Vagina (tissue), 2 donors: ENCODE measurements around the gene TSPAN9. TPM values are rescaled to one million over a fixed set of nuclear protein-coding genes. Genes with fewer than 3 reads are reported as not detected.

Experiments
- DNase-seq, 2 donors: peaks; one replicate each; pipeline ENCODE4 v3.0.0-alpha.2; 2017; ENCODE audit errors: extremely low spot score in 2 of 2
- H3K27ac ChIP-seq: fragments of 200-600 bp; sonication (generic); one replicate; pipeline ENCODE4 v1.5.1; 2019
- H3K27me3 ChIP-seq: fragments of 200-600 bp; sonication (generic); one replicate; pipeline ENCODE4 v1.5.1; 2019
- H3K36me3 ChIP-seq, 2 donors: fragments of 200-600 bp; sonication (generic); one replicate each; pipeline ENCODE4 v1.5.1; 2017 to 2019
- H3K4me1 ChIP-seq: fragments of 200-600 bp; sonication (generic); one replicate; pipeline ENCODE4 v1.5.1; 2019
- H3K4me3 ChIP-seq, 2 donors: fragments of 200-600 bp; sonication (generic); 1 replicate in 1 of 2; 2 replicates in 1 of 2; pipeline ENCODE4 v1.5.1; 2016 to 2019
- H3K9me3 ChIP-seq: fragments of 200-600 bp; sonication (generic); one replicate; pipeline ENCODE4 v1.5.1; 2019
- CTCF ChIP-seq, 3 experiments: fragments of 450-650 bp in 2 of 3; fragments of 200-600 bp in 1 of 3; sonication (generic) in 1 of 3; IDR thresholded peaks; one replicate each; pipeline ENCODE4 v1.5.1; 2017 to 2019; ENCODE audit warnings: antibody characterized with exemption in 3 of 3, mild to moderate bottlenecking in 2 of 3, moderate library complexity in 2 of 3
- POLR2A ChIP-seq, 2 donors: fragments of 450-650 bp; IDR thresholded peaks; one replicate each; pipeline ENCODE4 v1.6.1; 2017; ENCODE audit warnings: antibody characterized with exemption in 2 of 2, mild to moderate bottlenecking in 2 of 2, moderate library complexity in 2 of 2
- POLR2AphosphoS5 ChIP-seq, 2 donors: sonication (generic); formaldehyde crosslinking; IDR thresholded peaks; one replicate each; pipeline ENCODE4 v1.9.0; 2017; ENCODE audit warnings: antibody characterized with exemption in 2 of 2, mild to moderate bottlenecking in 2 of 2, low read depth in 1 of 2; ENCODE audit not compliant: insufficient read depth in 1 of 2
- intact Hi-C: fragments of 100-400 bp; cut with DNase I; formaldehyde crosslinking; loops from one replicate; pipeline ENCODE4 v1.15.1; 2023
- total RNA-seq: library from RNA; depleted of rRNA; stranded (reverse); fragments of >200 nt; gene quantifications from one replicate; pipeline ENCODE4 v1.2.3, GENCODE V29; 2016

TSPAN9 gene
- total RNA-seq, 1 donor from 2014 or later, result 32.2 TPM

GRCh38 chr12:3225796-3226180 lies 148.6 kb downstream of the TSPAN9 start:
- intact Hi-C loops, result loop anchor here (5.0 kb wide), 1 partner anchor 37 kb away; no protein-coding TSS in a partner anchor
- no peaks in the 10 kb centered on the region for H3K36me3 ChIP-seq
- H3K27me3 ChIP-seq, result no peaks in the 10 kb centered on the region
- no peak overlapping the region for H3K27ac ChIP-seq
- peaks cover 6% of the 10 kb centered on the region for H3K4me1 ChIP-seq
- DNase-seq, result no peak
- H3K4me3 ChIP-seq, result no peak overlapping the region
- no peaks in the 10 kb centered on the region for H3K9me3 ChIP-seq
- TF ChIP-seq CTCF (IDR thresholded peaks at IDR 0.05), result no peak
- TF ChIP-seq POLR2AphosphoS5 (IDR thresholded peaks at IDR 0.05; ENCODE audit: insufficient read depth in 1 of 2, low read depth in 1 of 2), result no peak
- no peak for TF ChIP-seq POLR2A (IDR thresholded peaks at IDR 0.05)

DNA sequence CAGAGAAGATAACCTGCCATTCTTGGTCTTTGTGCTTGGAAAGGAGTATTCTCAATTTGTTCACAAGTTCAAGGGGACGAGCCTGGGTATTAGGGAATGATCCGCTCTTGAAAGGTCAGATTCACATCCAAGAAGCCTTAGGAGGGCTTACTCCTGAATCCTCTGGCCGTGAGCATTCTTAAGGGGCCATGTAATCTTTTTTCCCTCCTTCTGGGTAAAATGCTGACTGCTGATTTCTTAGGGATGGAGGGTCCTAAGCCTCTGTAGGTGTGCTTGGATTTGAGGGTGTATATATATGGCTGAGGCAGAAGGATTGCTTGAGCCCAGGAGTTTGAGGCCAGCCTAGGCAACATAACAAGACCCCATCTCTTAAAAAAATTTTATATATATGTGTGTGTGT lies 149.1 kb downstream of the TSPAN9 start:
- H3K9me3 ChIP-seq, result no peaks in the 10 kb centered on the region
- DNase-seq, result no peak
- intact Hi-C loops, result loop anchor here (5.0 kb wide), 1 partner anchor 36 kb away; no protein-coding TSS in a partner anchor
- peaks cover 6% of the 10 kb centered on the region for H3K4me1 ChIP-seq
- TF ChIP-seq POLR2AphosphoS5 (IDR thresholded peaks at IDR 0.05; ENCODE audit: insufficient read depth in 1 of 2, low read depth in 1 of 2) (no peak), POLR2A (IDR thresholded peaks at IDR 0.05) (no peak), CTCF (IDR thresholded peaks at IDR 0.05) (no peak)
- H3K27me3 ChIP-seq, result no peaks in the 10 kb centered on the region
- H3K27ac ChIP-seq, result no peak overlapping the region
- no peak overlapping the region for H3K4me3 ChIP-seq
- H3K36me3 ChIP-seq, result no peaks in the 10 kb centered on the region

DNA sequence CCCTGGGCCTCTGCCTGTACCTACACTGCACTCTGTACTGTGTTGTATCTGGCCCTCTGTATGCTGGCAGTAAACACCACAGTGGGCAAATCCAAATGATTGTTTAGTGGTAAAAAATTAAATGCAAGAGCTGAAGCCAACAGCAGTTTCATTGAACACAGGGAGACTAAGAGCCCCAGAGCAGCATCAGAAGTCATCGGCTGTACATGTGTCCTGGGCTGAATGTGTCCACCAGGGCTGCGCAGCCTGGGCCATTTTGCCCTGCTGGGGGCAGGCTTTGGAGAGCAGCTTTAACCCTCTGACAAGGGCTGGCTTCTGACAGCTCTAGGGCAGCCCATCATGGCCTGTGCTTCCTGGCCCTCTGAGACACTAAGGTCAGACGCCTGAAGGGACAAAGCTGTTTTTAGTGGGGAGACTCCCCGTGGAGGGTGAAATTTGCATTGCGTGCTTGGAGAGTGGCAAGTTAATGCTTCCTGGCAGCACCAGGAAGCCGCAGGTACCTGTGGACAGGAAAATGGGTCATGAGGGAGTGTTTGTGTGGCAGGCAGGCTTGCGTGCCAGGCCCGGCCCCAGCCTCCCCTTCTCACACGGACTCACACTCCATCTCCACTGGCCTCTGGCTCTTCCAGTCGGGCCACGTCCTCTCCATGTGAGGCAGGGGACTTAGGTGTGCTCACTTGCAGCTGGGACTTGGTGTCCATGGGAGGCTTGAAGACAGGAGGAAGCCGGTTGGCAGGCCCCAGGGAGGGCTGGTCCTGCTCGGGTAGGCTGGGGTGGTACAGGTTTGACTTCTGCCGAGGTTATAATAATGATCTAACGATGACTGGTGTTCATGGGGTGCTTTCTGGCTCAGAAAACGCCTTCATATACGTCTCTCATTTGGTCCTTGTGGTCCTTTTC lies 150.1 kb downstream of the TSPAN9 start:
- TF ChIP-seq POLR2AphosphoS5 (IDR thresholded peaks at IDR 0.05; ENCODE audit: insufficient read depth in 1 of 2, low read depth in 1 of 2), result no peak
- TF ChIP-seq POLR2A (IDR thresholded peaks at IDR 0.05), result no peak
- Histone ChIP-seq H3K9me3 (no peaks in the 10 kb centered on the region), H3K27me3 (no peaks in the 10 kb centered on the region), H3K36me3 (no peaks in the 10 kb centered on the region), H3K27ac (no peak overlapping the region), H3K4me1 (peaks cover 6% of the 10 kb centered on the region), H3K4me3 (no peak overlapping the region)
- DNase-seq, result no peak
- intact Hi-C loops, result loop anchor here (5.0 kb wide), 1 partner anchor 35 kb away; no protein-coding TSS in a partner anchor

GRCh38 chr12:3228552-3228951 lies 151.4 kb downstream of the TSPAN9 start:
- Histone ChIP-seq H3K27me3 (no peaks in the 10 kb centered on the region), H3K4me3 (no peak overlapping the region), H3K9me3 (no peaks in the 10 kb centered on the region), H3K36me3 (no peaks in the 10 kb centered on the region), H3K4me1 (peaks cover 10% of the 10 kb centered on the region), H3K27ac (no peak overlapping the region)
- intact Hi-C loops, result loop anchor here (5.0 kb wide), 1 partner anchor 34 kb away; no protein-coding TSS in a partner anchor
- no peak for DNase-seq
- TF ChIP-seq POLR2A (IDR thresholded peaks at IDR 0.05), result no peak

DNA sequence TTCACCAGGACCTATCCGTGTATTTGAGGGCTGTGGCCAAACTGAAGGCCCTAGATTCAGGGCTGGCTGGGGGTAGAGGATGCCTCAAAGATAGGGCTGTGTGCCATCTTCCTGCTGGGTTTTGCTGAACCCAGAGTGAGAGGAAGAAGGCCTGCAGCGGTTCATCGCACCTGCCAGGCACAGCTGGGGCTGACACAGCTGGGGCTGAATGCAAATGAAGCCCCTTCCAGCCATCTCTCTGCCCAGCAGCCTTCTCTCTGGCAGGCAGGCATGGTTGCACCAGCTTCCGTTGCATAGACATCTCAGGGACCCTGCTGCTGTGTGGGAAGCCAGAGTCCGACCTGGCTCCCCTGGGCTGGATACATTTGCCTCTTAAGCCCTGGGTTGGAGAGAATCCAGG lies 152.4 kb downstream of the TSPAN9 start:
- intact Hi-C loops, result loop anchor here (5.0 kb wide), 1 partner anchor 33 kb away; no protein-coding TSS in a partner anchor
- DNase-seq, result no peak
- no peak overlapping the region for H3K4me3 ChIP-seq

More for the DNA sequence above, 152.4 kb downstream of the TSPAN9 start:
- peaks cover 17% of the 10 kb centered on the region for H3K4me1 ChIP-seq
- H3K27ac ChIP-seq, result no peak overlapping the region
- no peaks in the 10 kb centered on the region for H3K36me3 ChIP-seq
- H3K27me3 ChIP-seq, result no peaks in the 10 kb centered on the region
- no peaks in the 10 kb centered on the region for H3K9me3 ChIP-seq
- no peak for TF ChIP-seq POLR2A (IDR thresholded peaks at IDR 0.05)
- TF ChIP-seq CTCF (IDR thresholded peaks at IDR 0.05), result no peak
- TF ChIP-seq POLR2AphosphoS5 (IDR thresholded peaks at IDR 0.05; ENCODE audit: insufficient read depth in 1 of 2, low read depth in 1 of 2), result no peak
